ENCODE results near the gene BSND.

GRCh38 chr1:54996869-54997710, 1.6 kb upstream of the BSND start:
- TF ChIP-seq, protein P1, sequence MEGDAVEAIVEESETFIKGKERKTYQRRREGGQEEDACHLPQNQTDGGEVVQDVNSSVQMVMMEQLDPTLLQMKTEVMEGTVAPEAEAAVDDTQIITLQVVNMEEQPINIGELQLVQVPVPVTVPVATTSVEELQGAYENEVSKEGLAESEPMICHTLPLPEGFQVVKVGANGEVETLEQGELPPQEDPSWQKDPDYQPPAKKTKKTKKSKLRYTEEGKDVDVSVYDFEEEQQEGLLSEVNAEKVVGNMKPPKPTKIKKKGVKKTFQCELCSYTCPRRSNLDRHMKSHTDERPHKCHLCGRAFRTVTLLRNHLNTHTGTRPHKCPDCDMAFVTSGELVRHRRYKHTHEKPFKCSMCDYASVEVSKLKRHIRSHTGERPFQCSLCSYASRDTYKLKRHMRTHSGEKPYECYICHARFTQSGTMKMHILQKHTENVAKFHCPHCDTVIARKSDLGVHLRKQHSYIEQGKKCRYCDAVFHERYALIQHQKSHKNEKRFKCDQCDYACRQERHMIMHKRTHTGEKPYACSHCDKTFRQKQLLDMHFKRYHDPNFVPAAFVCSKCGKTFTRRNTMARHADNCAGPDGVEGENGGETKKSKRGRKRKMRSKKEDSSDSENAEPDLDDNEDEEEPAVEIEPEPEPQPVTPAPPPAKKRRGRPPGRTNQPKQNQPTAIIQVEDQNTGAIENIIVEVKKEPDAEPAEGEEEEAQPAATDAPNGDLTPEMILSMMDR (IDR thresholded peaks at IDR 0.05; ENCODE audit: low read length), result no peak
- TF ChIP-seq EZH2 (IDR thresholded peaks at IDR 0.05; ENCODE audit: borderline replicate concordance, low read length), result no peak
